GM19238 (cell line): Measurements from ENCODE around the gene XIRP1.
"Not testable (repeated sequence)": the region's sequence is repeated elsewhere in the genome, so short reads cannot be mapped to it uniquely, and the experiment has no call there.

Source experiments
- DNase-seq: peaks from one replicate; pipeline ENCODE4 v3.0.0; 2011; ENCODE audit warnings: low spot score; ENCODE audit not compliant: insufficient read length

The XIRP1 gene

GRCh38 chr3:39192490-39193092, at the start of gene XIRP1:
XIRP1 (minus strand) TSS chr3:39192595; CDS start chr3:39189445, 3,150 bp downstream.
- no peak for DNase-seq

- no peak for DNase-seq
These were observed 49.2 kb upstream of the XIRP1 start for GRCh38 chr3:39241561-39241960.

GRCh38 chr3:39237027-39237426, 44.6 kb upstream of the XIRP1 start:
- no peak for DNase-seq

- DNase-seq = no peak
These were observed 42.3 kb upstream of the XIRP1 start for GRCh38 chr3:39234651-39235050.

- DNase-seq = no peak
These were observed 40.5 kb upstream of the XIRP1 start for GRCh38 chr3:39232859-39233258.

- DNase-seq = no peak
These were observed 38.1 kb upstream of the XIRP1 start for GRCh38 chr3:39230453-39230852.

- DNase-seq = no peak
These were observed 36.1 kb upstream of the XIRP1 start for GRCh38 chr3:39228496-39228895.

- DNase-seq = not testable (repeated sequence)
These were observed 35.2 kb upstream of the XIRP1 start for GRCh38 chr3:39227596-39227995.

- DNase-seq = no peak
These were observed 33.8 kb upstream of the XIRP1 start for GRCh38 chr3:39226106-39226741.

GRCh38 chr3:39224288-39224687, 31.9 kb upstream of the XIRP1 start:
- no peak for DNase-seq

GRCh38 chr3:39222939-39223338, 30.5 kb upstream of the XIRP1 start:
- no peak for DNase-seq

- DNase-seq = no peak
These were observed 30.1 kb upstream of the XIRP1 start for GRCh38 chr3:39222462-39222861.

GRCh38 chr3:39221141-39221530, 28.7 kb upstream of the XIRP1 start:
- DNase-seq = no peak

- no peak for DNase-seq
These were observed 28.2 kb upstream of the XIRP1 start for GRCh38 chr3:39220407-39221140.

GRCh38 chr3:39219702-39220101, 27.3 kb upstream of the XIRP1 start:
- DNase-seq = no peak

- peak; percentile 61 for DNase-seq
These were observed 23.9 kb upstream of the XIRP1 start for GRCh38 chr3:39216176-39216790.

GRCh38 chr3:39213613-39214012, 21.2 kb upstream of the XIRP1 start:
- DNase-seq = no peak

- DNase-seq = no peak
These were observed 20.3 kb upstream of the XIRP1 start for GRCh38 chr3:39212665-39213064.

GRCh38 chr3:39211332-39212130, 19.1 kb upstream of the XIRP1 start:
- no peak for DNase-seq

GRCh38 chr3:39210078-39210477, 17.7 kb upstream of the XIRP1 start:
- DNase-seq = no peak

- no peak for DNase-seq
These were observed 17.1 kb upstream of the XIRP1 start for GRCh38 chr3:39209329-39209970.
